Activated gamma-delta T cell treated with anti-CD3 and anti-CD28 coated beads, Interleukin-2, amount 50 U/mL, for 16 hours (primary cell): ENCODE results near the gene GOT2.
"Not testable (repeated sequence)": the region's sequence is repeated elsewhere in the genome, so short reads cannot be mapped to it uniquely, and the experiment has no call there.

Experiments used
- DNase-seq: peaks from one replicate; pipeline ENCODE4 v3.0.0-alpha.2; 2020; ENCODE audit warnings: low read depth

The GOT2 gene

DNA sequence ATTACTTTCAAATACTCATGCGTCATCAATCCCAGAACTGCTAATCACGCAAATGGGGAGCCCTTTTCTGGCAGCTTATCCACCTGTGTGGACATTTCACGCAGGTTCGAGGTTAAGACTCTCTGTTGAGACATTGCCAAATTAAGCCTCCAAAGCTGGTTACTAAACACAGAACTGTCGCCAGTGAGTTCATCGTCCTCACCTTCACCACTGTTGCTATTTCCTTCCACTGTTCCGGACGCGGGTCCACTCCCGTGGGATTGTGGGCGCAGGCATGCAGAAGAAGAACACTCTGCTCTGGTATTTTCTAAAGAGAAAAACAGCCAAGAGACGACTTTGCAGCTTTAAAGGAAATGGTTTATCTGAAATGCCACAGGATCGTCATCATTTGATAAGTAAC is 16.1 kb downstream of the GOT2 start:
- no peak for DNase-seq

DNA sequence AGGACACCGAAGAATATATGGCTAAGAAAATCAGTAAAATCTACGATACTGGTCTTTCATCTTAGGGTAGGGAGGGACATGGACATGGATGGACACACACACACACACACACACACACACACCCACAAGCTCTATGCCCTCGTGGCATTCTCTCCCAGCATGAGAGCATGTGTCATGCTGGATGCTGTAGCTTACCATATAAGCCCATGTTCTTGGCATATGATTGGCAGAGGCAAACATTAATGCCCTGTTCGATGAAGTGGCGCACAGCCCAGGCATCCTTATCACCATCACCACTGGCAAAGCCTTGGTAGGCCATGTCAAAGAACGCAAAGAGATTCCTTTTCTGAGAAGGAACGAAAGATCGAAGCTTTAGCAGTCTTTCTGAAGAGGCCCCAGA is 17.6 kb downstream of the GOT2 start:
- DNase-seq: no peak

DNA sequence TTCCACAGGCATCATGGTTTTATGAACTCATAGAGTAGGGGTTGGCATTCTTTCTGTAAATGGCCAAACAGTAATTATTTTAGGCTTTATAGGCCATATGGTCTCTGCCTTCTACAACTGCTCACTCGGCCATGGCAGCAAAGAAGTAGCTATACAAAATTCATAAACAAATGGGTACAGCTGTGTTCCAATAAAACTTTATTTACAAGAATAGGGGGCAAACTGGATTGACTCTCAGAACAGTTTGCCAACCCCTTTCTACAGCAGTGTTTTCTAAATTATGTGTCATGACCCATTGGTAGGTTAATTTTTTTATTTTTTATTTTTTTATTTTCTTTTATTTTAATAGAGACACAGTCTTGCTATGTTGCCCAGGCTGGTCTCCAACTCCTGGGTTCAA is 20.4 kb downstream of the GOT2 start:
- no peak for DNase-seq

DNA sequence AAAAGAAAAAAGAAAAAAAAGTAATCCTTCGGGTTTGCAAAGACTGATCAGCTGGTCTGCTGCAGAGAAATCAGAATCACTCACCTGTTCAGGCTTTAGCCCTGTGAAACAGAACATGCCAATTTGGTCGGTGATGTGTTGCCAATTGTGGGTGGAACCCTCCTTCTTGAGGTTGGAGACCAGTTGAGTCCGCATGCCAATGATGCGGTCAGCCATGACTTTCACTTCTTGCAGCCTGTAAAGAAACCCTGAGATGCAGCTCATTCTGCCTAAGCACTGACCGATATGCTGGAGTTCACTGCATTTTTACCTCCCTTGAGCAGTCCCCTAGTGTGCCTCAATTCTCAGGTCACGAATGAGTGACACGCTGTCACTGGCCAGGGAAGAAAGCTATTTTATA is 24.8 kb downstream of the GOT2 start:
- DNase-seq: no peak

DNA sequence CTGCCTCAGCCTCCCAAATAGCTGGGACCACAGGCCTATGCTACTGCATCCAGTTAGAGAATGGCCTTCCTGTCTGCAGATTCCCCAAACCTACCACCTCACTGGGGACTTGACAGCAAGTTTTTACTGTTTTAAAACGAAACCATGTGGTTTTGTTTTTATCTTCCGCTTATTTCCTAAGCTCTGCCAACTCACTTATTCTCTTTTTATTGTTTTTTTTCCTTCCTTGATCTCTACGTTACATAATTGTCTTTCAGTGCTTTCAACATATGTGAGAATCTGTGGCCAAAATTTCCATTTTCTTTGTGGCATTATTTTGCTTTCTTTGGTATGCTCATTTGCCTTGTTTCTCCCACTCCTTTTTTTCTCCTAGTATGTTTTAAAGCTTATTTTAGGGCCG is 35.0 kb downstream of the GOT2 start:
- no peak for DNase-seq

DNA sequence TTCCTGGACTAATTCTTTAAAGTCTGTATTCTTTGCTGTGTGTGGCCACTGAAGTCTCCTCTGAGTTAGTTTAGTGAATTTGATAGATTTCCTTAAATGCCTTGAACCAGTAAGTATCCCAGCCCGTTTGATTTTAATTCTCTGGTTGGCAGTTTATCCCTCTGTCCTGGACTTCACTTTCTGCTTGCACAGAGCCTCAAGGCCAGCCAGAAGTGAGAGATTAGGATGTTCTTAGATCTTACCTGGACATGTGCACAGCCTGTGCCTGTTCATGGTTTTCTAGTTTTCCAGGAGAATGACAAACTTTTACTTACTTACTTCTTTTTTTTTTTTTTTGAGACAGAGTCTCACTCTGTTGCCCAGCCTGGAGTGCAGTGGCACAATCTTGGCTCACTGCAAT is 38.7 kb downstream of the GOT2 start:
- DNase-seq: no peak

DNA sequence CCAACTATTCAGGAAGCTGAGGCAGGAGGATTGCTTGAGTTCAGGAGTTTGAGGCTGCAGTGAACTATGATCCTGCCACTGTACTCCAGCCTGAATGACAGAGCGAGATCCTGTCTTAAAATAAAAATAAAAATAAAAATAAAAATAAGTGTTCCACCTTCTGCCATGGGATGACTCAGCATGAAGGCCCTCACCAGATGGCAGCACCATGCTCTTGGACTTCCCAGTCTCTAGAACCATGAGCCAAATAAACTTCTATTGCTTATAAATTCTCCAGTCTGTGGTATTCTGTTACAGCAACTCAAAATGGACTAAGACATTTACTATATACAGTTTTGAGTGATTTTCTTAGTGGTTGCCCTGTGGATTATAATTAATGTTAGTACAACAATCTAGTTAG is 41.7 kb downstream of the GOT2 start:
- DNase-seq: no peak

DNA sequence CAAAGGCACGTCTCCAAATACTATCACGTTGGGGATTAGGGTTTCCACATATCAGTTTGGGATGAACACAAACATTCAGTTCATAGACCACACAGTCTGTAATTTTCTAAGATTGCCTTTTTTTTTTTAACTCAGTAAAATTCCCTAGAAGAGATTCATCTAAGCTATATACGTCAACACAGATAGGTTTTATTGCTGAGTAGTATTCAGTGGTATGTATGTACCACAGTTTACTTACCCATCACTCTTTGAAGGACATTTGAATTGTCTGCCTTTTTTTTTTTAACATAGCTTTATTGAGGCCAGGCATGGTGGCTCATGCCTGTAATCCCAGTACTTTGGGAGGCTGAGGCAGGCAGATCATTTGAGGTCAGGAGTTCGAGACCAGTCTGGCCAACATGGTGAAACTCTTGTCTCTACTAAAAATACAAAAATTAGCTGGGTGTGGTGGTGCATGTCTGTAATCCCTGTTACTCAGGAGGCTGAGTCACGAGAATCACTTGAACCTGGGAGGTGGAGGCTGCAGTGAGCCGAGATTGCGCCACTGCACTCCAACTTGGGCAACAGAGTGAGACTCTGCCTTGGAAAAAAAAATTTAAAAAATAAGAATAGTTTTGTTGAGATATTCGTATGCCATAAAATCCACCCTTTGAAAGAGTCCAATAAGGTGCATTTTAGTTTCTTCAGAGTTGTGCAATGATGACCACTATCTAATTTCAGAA is 47.0 kb downstream of the GOT2 start:
- not testable (repeated sequence) for DNase-seq

DNA sequence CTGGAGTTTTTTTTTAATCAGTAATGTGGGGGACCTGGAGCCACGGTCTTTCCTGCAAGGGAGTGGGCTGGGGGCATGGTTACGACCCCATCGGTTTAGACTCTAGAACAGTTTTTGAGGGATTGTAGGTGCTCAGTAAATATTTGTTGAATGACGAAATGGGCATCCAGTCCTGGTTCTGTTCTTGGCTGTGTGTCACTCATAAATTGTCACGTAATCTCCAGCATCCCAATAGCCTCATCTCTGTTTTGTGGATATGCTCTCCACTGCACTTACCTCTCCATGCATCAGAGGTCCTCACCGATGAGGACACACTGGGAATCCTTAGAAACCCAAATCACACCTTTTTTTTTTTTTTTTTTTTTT is 49.0 kb downstream of the GOT2 start:
- DNase-seq: no peak

DNA sequence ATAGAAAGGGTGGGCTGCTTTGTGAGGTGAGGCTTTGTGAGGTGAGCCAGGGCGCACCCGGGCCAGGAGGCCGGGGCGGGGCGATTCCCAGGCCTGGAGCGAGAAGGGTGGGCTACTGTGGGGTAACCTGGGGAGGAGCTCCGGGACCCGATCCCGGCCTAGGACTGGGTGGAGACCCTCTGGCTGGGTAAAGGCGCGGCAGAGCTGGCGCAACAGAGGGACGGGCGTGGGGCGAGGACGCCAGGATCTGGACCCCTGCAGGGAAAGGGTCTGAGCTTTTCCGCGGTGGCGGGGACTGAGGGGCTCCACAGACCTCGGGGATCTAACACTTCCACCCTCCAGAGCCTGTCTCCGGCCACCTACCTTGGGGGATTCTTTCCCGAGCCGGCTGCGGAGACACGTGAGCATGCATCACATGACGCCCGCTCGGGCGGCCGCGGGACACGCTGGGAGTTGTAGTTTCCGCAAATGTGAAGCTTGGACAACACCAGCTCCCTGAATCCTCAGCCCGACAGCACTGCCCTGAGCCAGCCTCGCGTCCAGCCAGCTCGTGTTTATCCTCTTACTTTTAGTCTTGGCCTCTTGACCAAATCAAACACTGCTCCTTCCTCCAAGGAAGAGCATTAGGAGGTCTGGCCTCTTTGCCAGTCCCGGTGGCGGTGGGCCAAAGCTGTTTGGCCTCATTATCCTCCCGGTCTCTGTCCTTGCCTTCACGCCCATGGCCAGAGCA is 49.6 kb downstream of the GOT2 start, which contains the start of gene SLC38A7:
Gene SLC38A7, minus strand, starts transcription at position 417 of the 730 bp plus-strand sequence. CDS start 4,644 bp downstream, outside the sequence.
- DNase-seq: peak; percentile 40

DNA sequence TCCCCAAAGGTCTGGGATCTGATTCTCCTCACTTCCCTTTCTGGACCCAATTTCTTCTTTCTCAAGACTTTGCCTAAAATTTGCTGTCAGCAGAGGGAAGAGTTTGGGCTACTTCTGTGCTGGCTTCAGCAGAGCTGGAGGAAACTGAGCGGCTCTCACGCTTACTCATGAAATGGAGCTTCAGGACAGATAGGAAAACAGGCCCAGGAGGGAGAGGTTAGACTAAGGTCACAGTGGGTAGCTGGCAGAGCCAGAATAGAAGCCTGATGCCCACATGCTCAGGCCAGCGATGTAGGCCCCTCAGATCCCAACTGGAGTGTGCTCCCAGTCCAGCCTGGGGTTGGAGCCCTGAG is 50.1 kb downstream of the GOT2 start:
- no peak for DNase-seq

DNA sequence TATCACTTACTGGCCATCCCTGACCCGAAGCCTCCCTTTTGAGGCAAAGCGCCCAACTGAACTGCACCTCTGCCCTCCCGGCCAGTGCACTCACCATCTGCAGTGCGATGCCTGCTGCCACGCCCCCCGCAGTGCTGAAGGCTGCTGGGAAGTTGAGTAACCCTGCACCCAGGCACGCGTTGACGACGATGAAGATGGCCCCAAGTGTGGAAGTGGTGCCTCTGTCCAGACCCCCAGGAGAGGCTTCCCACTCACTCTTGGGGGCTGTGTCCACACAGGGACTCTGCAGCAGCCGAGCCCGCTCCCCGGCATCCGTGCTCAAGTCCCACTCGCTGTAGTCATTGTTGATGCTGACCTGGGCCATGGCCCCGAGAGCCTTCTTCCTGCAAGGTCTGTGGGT is 54.4 kb downstream of the GOT2 start:
- no peak for DNase-seq

DNA sequence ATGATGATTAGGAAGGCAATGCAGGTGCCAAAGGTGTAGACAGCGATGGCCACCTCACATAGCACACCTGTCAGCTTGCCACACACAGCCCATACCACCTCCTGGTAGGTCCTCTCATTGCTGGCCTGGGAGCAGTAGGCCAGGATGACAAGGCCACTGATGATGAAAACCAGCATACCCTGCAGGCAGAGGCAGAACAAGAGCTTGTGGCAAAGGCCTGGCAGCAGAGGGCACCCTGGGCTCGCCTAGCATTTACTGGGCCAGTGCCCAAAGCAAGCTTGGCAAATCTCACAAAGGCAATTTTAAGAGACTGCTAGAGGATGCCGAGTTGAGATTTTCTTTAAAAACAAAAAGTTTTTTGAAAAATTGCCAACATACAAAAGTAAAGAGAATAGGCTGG is 55.4 kb downstream of the GOT2 start:
- no peak for DNase-seq

DNA sequence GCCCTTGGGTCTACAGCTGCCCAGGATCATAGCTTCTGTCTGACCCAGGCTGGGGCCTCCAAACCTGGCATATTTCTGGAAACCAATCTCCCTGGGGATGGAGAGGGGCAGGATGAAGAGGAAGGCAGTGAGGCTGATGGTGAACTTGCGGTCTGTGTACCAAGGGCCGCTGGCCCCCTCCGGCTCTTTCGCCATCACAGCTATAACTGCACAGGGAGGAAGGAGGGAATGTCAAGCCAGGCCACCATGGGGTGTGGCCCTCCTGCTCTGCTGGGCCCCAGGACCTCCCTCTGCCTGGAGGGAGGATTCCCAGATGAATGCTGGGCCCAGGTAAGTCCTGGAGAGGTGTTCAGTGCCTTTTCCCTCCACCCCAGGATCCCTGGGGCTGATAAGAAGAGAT is 55.8 kb downstream of the GOT2 start:
- DNase-seq: no peak

DNA sequence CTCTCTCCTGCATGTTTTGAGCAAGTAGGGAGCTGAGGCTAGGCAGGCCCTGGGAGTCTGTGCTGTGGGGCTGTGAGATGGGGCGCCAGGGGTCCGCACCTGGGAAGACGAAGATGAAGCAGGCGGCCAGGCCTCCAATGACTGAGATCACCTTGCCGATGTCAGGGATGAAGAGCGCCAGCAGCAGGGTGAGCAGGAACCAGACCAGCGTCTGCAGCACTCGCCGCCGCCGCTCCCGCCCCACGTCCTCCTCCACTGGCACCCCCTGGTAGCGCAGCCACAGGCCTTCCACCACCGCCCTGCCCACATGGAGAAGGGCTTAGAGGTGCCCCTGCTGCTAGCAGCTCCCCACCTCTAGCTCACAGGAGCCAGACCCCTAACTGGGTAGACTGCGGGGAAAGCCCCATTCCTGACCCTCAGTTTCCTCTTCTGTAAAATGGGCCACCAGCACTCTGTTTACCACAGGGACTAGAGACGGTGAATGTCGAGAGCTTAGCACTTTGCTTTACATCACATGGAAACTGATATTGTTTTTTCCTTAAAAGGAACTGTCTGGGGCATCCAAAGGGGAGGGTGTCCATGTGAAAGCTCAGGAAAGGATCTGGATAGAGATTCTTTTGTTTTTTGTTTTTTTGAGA is 63.1 kb downstream of the GOT2 start:
- DNase-seq: no peak

DNA sequence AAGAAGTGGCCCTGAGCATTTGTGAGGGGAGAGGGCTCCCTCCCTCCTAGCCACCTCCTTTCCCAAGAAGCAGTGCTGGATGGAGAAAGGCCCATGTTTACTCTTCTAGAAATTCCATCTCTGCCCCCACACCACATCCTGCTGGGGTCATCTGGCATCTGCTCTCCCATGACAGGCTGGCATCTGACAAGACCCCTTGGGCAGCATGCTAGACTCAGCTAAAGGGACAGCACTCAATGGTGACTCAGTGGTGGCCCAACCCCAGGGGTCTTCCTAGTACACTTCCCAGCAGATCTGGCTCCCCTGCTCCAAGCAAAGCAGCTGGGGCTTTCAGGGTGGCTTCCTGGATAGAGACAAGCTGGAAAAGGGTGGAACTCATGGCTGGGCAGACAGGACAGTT is 63.9 kb downstream of the GOT2 start:
- DNase-seq: no peak

DNA sequence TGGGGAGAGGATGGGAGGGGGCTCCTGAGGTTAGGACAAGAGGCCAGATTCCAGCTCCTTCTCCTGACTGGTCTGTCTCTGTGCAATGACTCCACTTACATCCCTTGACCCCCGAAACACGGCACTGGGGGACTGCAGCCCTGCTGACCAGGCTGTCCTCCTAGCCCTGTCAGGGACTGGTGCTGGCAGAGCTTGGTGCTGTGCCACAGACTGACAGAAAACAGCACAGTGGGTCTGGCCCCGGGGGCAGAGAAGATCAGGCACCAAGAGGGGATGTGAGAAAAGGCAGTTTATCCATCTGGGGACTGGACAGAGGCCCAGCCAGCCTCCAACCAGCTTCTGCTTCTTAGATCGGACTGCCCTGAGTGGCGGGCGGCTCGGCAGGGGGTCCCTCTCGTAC is 68.9 kb downstream of the GOT2 start:
- no peak for DNase-seq

DNA sequence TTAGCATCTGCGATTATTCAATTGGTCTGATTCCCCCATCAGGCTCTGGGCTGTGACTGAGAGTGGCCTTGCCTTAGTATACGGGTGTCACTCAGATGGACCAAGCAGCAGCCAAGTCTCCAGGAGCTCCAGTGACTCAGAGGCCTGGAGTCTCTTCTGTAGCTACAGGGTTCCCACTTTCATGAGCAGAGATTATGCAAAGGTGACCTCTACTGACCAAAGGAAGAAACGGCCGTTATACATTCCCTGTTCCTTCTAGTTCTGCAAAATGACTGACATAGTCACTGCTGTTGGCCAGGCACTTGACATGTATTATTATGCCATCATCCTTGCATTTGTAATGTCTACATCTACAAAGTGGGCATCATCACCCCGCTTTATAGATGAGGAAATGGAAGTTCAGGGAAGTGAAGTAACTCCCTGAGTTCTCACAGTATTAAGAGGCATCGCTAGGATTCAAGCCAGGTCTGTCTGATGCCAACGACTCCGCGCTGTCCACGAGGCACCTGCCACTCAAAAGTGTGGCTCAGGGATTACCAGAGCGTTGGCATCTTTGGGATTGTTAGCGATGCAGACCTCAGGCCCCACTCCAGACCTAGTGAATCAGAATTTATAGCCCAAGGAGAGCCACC is 72.8 kb downstream of the GOT2 start:
- no peak for DNase-seq

DNA sequence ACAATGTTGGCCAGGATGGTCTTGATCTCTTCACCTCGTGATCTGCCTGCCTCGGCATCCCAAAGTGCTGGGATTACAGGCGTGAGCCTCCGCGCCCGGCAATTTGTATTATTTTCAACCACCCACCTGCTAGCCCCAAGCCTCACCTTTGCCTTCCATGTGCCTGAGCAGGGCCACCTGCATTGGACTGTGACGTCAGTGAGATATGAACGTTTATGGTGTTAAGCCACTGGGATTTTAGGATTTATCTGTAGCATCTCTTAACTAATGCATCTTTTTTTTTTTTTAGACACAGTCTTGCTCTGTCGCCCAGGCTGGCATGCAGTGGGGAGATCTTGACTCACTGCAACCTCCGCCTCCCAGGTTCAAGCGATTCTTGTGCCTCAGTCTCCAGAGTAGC is 74.2 kb downstream of the GOT2 start:
- not testable (repeated sequence) for DNase-seq

DNA sequence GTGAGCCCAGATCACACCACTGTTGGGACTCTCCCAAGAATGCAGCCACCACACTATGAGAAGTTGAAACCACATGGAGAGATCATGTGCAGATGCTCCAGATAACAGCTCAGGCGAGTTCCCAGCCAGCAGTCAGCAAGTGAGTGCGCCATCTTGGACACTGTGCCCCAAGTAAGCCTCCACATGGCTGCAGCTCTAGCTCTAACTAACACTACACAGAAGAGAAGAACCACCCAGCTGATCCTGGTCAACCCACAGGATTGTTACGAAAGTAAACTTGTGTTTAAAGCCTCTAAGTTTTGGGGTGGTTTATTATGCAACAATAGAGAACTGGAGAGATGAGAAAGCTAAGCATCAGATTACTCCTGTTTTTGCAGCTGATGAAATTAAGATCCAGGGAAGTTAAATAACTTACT is 75.3 kb downstream of the GOT2 start:
- DNase-seq: no peak
